Measurements from ENCODE around the gene RAB15. TPM values are rescaled to one million over a fixed set of nuclear protein-coding genes. Genes with fewer than 3 reads are reported as not detected.

Gene RAB15
- total and polyA plus RNA-seq, 2 donors from 2014 or later: 18.3 to 21.7 TPM

- intact Hi-C loops (cut with DNase I): no loop called here
- Histone ChIP-seq H3K27me3 (ENCODE audit: control insufficient read depth, insufficient read depth, low read length) (no peaks in the 10 kb centered on the region), H3K36me3 (ENCODE audit: control insufficient read depth in 2 of 3, insufficient read depth in 3 of 3, low read length in 3 of 3) (peaks cover 0 to 10% (median 0%) of the 10 kb centered on the region in 3 donors), H3K4me3 (ENCODE audit: low read length in 3 of 3) (no peak overlapping the region), H3K9me3 (ENCODE audit: control insufficient read depth in 2 of 3, insufficient read depth in 1 of 3, low read length in 3 of 3) (no peaks in the 10 kb centered on the region), H3K27ac (ENCODE audit: low read depth in 2 of 2, low read length in 2 of 2) (no peak overlapping the region), H3K4me1 (ENCODE audit: control insufficient read depth in 2 of 3, insufficient read depth in 2 of 3, low read depth in 1 of 3, low read length in 3 of 3) (peaks cover 0 to 3% (median 0%) of the 10 kb centered on the region in 3 donors), H3K9ac (ENCODE audit: low read length in 3 of 3) (no peak overlapping the region)
- DNase-seq: peak in 1 of 5 donors; percentile 7
- FAIRE-seq: no peak
- no peak for TF ChIP-seq CTCF (IDR thresholded peaks at IDR 0.05; ENCODE audit: borderline replicate concordance, extremely low read depth, insufficient read depth)
Measured at GRCh38 chr14:65010211-65010931, 38.2 kb upstream of the RAB15 start.

GRCh38 chr14:65007202-65007601, 35.1 kb upstream of the RAB15 start:
- Histone ChIP-seq H3K9ac (ENCODE audit: low read length in 3 of 3) (no peak overlapping the region), H3K4me1 (ENCODE audit: control insufficient read depth in 2 of 3, insufficient read depth in 2 of 3, low read depth in 1 of 3, low read length in 3 of 3) (peaks cover 0 to 3% (median 0%) of the 10 kb centered on the region in 3 donors), H3K27me3 (ENCODE audit: control insufficient read depth, insufficient read depth, low read length) (no peaks in the 10 kb centered on the region), H3K36me3 (ENCODE audit: control insufficient read depth in 2 of 3, insufficient read depth in 3 of 3, low read length in 3 of 3) (peaks cover 0 to 10% (median 0%) of the 10 kb centered on the region in 3 donors), H3K27ac (ENCODE audit: low read depth in 2 of 2, low read length in 2 of 2) (no peak overlapping the region), H3K9me3 (ENCODE audit: control insufficient read depth in 2 of 3, insufficient read depth in 1 of 3, low read length in 3 of 3) (no peaks in the 10 kb centered on the region), H3K4me3 (ENCODE audit: low read length in 3 of 3) (no peak overlapping the region)
- FAIRE-seq (no peak), DNase-seq (no peak)
- no peak for TF ChIP-seq CTCF (IDR thresholded peaks at IDR 0.05; ENCODE audit: borderline replicate concordance, extremely low read depth, insufficient read depth)
- intact Hi-C loops (cut with DNase I): no loop called here

GRCh38 chr14:65006261-65006721, 34.2 kb upstream of the RAB15 start:
- no peak overlapping the region for H3K9ac ChIP-seq (ENCODE audit: low read length in 3 of 3)
- no peak for TF ChIP-seq CTCF (IDR thresholded peaks at IDR 0.05; ENCODE audit: borderline replicate concordance, extremely low read depth, insufficient read depth)
- H3K36me3 ChIP-seq (ENCODE audit: control insufficient read depth in 2 of 3, insufficient read depth in 3 of 3, low read length in 3 of 3): peaks cover 0 to 7% (median 0%) of the 10 kb centered on the region in 3 donors
- H3K4me3 ChIP-seq (ENCODE audit: low read length in 3 of 3): no peak overlapping the region
- no peak overlapping the region for H3K27ac ChIP-seq (ENCODE audit: low read depth in 2 of 2, low read length in 2 of 2)
- FAIRE-seq: no peak
- peaks cover 0 to 3% (median 0%) of the 10 kb centered on the region in 3 donors for H3K4me1 ChIP-seq (ENCODE audit: control insufficient read depth in 2 of 3, insufficient read depth in 2 of 3, low read depth in 1 of 3, low read length in 3 of 3)
- intact Hi-C loops (cut with DNase I): no loop called here
- no peaks in the 10 kb centered on the region for H3K9me3 ChIP-seq (ENCODE audit: control insufficient read depth in 2 of 3, insufficient read depth in 1 of 3, low read length in 3 of 3)
- peak in 2 of 5 donors; percentile 62 to 69 for DNase-seq
- no peaks in the 10 kb centered on the region for H3K27me3 ChIP-seq (ENCODE audit: control insufficient read depth, insufficient read depth, low read length)

Data from kidney (tissue), 14 donors.